Kidney glomerular epithelial cell (primary cell): ENCODE data around the gene TRPM3.

Experiments used
- DNase-seq: peaks from one replicate; lab custom pipeline; 2025; lab: John Stamatoyannopoulos, UW

TRPM3 gene

GRCh38 chr9:70947086-70947485 lies 174.3 kb downstream of the TRPM3 start:
- DNase-seq = peak; percentile 17

GRCh38 chr9:70945301-70945700 lies 176.1 kb downstream of the TRPM3 start:
- DNase-seq = no peak

- no peak for DNase-seq
These were observed 180.2 kb downstream of the TRPM3 start for GRCh38 chr9:70941191-70941590.

- DNase-seq = no peak
These were observed 180.8 kb downstream of the TRPM3 start for GRCh38 chr9:70940605-70941004.

- DNase-seq = no peak
These were observed 184.9 kb downstream of the TRPM3 start for GRCh38 chr9:70936536-70936935.

- no peak for DNase-seq
These were observed 185.6 kb downstream of the TRPM3 start for GRCh38 chr9:70935856-70936255.

- DNase-seq = no peak
These were observed 186.8 kb downstream of the TRPM3 start for GRCh38 chr9:70934642-70935041.

GRCh38 chr9:70933321-70933720 lies 188.1 kb downstream of the TRPM3 start:
- no peak for DNase-seq

GRCh38 chr9:70932097-70932496 lies 189.3 kb downstream of the TRPM3 start:
- no peak for DNase-seq

GRCh38 chr9:70927530-70927929 lies 193.9 kb downstream of the TRPM3 start:
- DNase-seq = no peak

GRCh38 chr9:70924895-70925547 lies 196.4 kb downstream of the TRPM3 start:
- DNase-seq = peak; percentile 85

- peak; percentile 82 for DNase-seq
These were observed 197.0 kb downstream of the TRPM3 start for GRCh38 chr9:70924380-70924779.

GRCh38 chr9:70923961-70924360 lies 197.5 kb downstream of the TRPM3 start:
- no peak for DNase-seq

- DNase-seq = peak; percentile 12
These were observed 200.3 kb downstream of the TRPM3 start for GRCh38 chr9:70921136-70921535.

GRCh38 chr9:70917277-70917676 lies 204.1 kb downstream of the TRPM3 start:
- DNase-seq = no peak

- DNase-seq = no peak
These were observed 209.6 kb downstream of the TRPM3 start for GRCh38 chr9:70911791-70912190.

GRCh38 chr9:70910598-70910997 lies 210.8 kb downstream of the TRPM3 start:
- DNase-seq = no peak

- DNase-seq = peak; percentile 96
These were observed 218.7 kb downstream of the TRPM3 start for GRCh38 chr9:70902692-70903131.

GRCh38 chr9:70902171-70902570 lies 219.2 kb downstream of the TRPM3 start:
- no peak for DNase-seq

GRCh38 chr9:70901746-70902145 lies 219.7 kb downstream of the TRPM3 start:
- DNase-seq = no peak

GRCh38 chr9:70901013-70901412 lies 220.4 kb downstream of the TRPM3 start:
- DNase-seq = no peak

- no peak for DNase-seq
These were observed 227.8 kb downstream of the TRPM3 start for GRCh38 chr9:70893580-70894122.

- no peak for DNase-seq
These were observed 232.9 kb downstream of the TRPM3 start for GRCh38 chr9:70888471-70888870.

- no peak for DNase-seq
These were observed 233.6 kb downstream of the TRPM3 start for GRCh38 chr9:70887826-70888225.
